HG03045 (cell line): ENCODE data around the gene MKX.
"Not testable (repeated sequence)": the region's sequence is repeated elsewhere in the genome, so short reads cannot be mapped to it uniquely, and the experiment has no call there.

ENCODE experiments used
- ATAC-seq: cut with Tn5 transposase; IDR thresholded peaks from one replicate; pipeline ENCODE4 v1.9.1; 2021; ENCODE audit warnings: mild to moderate bottlenecking, moderate library complexity; ENCODE audit not compliant: unreplicated experiment

MKX gene

DNA sequence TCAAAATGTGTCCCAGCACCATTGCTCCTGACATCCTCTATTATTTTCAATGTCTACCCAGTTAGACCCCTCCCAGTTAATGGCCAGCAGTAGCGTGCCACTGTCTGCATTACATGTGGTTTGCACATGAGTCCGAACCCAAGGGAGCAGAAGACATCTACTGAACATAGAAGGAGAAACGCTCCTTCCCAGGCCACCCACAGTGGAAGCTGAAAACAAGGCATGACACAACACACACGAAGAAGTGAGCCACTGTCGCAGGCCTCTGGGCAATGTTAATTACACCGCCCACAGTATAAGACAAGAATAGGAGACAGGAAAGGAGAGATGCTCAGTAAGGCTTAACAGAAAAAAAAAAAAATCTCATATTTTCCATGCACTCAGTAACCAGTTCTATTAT, 50.5 kb downstream of the MKX start:
- ATAC-seq: no peak

GRCh38 chr10:27692663-27693062, 53.0 kb downstream of the MKX start:
- ATAC-seq: no peak

GRCh38 chr10:27688991-27689390, 56.6 kb downstream of the MKX start:
- no peak for ATAC-seq

DNA sequence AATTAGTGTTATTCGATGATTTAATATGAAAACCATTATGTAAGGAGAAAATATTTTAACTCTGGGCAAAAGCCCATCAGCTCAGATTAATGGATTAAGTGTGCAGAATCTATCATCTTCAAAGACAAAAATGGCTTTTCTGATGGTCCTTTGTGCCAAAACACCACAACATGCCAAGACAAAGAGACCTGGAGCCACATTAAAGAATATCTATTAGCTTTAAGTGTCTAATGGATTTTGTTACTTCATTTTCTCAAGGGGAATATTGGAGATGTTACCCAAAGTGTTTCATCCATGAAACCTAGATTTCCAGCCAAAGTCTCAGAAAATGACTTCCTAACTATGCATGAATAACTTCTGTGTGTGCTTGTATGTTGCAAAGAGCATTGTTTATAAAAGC, 57.3 kb downstream of the MKX start:
- ATAC-seq: no peak

- no peak for ATAC-seq
Observed at GRCh38 chr10:27687743-27688142, 57.9 kb downstream of the MKX start.

- no peak for ATAC-seq
Observed at GRCh38 chr10:27687326-27687725, 58.3 kb downstream of the MKX start.

DNA sequence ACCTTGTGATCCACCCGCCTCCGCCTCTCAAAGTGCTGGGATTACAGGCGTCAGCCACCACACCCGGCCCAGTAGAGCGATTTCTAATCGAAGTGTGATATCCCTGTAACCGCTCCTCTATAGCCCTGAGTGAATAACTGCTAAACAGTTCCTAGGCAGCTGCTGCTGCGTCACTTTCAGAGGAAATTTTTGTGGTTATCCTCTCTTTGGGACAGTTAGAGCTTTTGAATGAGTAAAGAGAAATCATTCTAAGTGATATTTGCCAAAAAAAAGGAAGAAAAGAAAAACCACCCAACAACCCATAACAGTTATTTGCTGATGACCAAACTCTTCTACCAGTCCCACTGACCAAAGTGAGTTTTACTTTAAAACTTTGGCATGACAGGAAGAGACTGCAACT, 59.9 kb downstream of the MKX start:
- ATAC-seq: no peak

GRCh38 chr10:27683226-27683625, 62.4 kb downstream of the MKX start:
- ATAC-seq: no peak

DNA sequence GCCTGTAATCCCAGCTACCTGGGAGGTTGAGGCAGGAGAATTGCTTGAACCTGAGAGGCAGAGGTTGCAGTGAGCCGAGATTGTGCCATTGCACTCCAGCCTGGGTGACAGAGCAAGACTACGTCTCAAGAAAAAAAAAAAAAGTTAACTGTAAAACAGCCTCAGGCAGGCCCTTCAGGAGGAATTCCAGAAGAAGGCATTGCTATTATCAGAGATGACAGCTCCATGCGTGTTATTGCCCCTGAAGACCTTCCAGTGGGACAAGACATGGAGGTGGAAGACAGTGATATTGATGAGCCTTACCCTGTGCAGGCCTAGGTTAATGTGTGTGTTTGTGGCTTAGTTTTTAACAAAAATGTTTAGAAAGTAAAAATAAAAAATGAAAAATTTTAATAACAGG, 63.8 kb downstream of the MKX start:
- not testable (repeated sequence) for ATAC-seq

- ATAC-seq: no peak
Observed at GRCh38 chr10:27680691-27681605, 64.7 kb downstream of the MKX start.

DNA sequence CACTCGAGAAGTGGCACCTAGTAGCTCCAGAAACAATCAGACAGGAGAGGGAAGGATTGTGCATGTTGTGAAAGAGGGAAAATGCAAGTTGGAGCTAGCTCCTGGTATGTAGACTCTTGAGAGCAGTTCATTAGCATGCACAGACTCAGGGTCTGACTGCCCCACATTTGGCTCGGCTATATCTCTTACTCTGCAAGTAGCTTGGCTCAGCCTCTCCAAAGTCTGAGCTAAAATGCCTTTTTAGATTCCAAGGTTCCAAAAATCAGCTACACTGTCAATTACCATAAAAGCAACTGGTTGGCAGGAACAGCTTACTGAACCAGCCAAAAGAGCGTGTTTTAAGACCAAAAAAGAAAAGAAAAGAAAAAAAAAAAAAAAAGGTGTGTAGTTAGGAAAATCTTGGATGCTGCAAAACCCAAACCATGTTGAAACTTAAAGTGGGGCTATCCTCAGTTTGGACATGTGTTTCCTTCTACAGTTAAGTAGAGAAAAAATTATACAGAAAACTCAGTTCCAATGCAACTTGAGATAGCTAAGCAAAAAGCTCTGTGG, 65.5 kb downstream of the MKX start:
- no peak for ATAC-seq

DNA sequence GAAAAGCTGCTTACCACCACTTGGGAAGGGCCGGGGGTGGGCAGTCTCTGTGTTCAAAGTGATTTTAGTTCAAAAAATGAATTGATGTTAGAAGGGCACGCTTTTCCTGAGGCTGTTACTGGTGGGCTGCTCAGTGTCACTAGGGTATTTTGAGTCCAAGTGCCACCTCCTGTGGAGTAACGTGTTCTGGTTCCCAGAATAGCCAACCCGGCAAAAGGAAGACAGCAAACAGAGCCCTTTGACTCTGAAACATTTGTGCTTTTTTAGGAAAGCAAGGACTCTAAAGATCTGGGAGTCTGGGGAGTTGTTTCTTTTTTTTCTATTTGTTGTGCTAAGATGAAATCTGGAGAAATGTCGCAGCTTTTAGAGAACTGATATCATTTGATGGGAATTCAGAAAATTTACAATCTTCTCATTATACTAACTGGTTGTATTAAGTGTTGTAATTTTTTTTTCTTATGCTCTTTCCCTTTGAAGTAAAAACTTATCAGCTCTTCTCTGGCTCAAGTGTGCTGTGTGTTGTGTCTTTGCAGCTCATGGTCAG, 66.2 kb downstream of the MKX start:
- ATAC-seq: no peak

DNA sequence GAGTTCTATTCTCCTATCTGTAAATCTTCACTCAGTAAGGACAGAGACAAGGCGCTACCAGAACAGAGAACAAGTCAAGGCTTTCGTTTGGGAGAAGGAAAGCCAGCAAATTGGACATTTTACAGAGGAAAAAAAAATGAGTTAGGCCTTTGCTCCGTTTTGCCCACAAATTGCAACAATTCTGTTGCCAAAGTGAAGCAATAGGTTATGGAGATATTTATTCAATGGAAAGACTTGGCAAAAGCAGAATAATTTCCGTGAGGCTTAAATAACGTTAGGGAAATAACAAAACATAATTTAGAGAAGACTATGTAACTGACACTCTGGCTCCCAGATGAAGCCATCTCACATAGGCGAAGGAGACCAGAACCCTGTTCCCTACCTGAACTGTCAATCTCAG, 67.5 kb downstream of the MKX start:
- ATAC-seq: no peak

- no peak for ATAC-seq
Observed at GRCh38 chr10:27673065-27673464, 72.6 kb downstream of the MKX start.

- ATAC-seq: no peak
Observed at GRCh38 chr10:27671821-27672220, 73.8 kb downstream of the MKX start.

GRCh38 chr10:27664461-27664860, 81.2 kb downstream of the MKX start:
- no peak for ATAC-seq

GRCh38 chr10:27663621-27664020, 82.0 kb downstream of the MKX start:
- ATAC-seq: no peak

DNA sequence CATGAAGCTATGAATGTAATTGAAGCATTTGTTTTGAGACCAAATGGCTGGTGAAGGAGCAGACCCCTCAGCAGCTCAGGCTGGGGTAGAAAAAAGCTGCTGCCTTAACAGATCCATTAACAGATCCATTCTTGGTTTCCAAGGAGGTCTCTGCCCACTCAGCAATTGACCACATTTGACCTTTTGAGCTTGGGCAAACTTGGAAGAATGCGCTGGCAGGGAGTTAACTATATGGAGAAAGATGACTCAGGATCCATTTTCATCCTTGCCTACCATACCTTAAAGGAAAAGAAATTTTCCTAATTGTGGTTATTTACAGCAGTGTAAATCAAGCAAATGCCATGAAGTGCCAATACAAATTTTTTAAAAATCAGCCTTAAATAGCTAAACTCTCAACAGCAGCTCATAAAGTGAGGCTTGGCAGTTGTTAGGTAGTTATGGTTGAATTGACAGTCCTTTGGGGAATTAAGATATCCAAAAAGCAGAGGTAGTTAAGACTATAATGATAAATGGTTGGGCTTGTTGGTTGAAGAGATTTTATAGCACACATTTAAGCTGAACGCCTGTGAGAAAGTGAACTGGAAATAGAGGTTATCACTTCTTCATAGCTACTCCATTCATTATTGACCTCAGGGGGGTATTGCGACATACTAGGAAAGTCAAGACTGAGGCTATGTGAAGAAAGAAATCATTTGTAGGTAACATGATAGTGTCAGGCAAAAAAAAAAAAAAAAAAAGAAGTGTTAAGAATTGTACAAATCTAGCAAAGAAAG, 83.9 kb downstream of the MKX start:
- no peak for ATAC-seq

DNA sequence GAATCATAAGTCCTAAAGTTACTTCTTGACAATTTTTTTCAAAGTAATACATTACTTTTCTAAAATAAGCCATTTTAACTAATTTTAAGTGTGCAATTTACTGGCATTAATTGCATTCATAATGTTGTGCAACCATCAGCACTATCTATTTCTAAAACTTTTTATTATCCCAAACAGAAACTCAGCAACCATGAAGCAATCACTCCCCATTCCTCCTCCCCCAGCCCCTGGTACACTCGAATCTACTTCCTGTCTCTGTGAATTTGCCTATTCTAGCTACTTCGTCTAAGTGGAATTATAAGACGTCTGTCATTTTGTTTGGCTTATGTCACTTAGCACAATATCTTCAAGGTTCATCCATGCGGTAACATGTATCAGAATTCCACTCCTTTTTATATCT, 84.9 kb downstream of the MKX start:
- no peak for ATAC-seq

- no peak for ATAC-seq
Observed at GRCh38 chr10:27660268-27660667, 85.4 kb downstream of the MKX start.

DNA sequence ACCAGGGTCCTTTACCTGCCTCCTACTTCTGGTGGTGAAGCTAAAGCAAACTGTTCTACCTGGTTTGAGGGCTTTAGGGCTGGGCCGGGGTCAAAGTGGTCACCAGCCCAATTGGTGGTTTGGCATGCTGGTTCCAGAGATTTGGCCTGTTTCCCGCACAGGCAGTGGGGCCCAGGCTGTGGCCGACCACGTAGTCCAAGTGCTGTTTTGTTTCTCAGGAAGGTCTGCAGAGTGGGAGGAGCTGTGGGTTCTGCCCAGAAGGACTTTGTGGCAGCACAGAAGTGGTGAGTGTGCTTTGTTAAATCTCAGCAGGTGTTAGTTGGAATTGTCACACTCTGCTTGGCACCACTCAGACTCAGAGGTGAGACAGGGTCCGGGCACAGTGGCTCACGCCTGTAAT, 85.8 kb downstream of the MKX start:
- ATAC-seq: no peak

DNA sequence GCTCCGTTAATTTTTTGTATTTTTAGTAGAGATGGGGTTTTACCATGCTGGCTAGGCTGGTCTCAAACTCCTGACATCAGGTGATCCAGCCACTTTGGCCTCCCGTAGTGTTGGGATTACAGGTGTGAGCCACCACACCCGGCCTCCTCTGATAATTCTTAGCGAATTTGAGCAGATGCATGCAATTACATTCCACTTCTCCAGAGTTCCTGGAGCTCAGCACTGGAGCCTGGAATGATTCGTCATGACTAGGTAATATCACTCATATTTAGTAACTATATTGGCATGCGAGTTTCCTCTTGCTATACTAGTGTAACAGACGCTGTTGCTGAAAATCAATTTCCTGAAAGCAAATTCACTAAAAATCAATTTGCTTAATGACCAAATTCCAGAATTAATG, 86.8 kb downstream of the MKX start:
- ATAC-seq: no peak
